ENCODE results near the gene AATF. TPM values are rescaled to one million over a fixed set of nuclear protein-coding genes. Genes with fewer than 3 reads are reported as not detected.

The AATF gene
- polyA plus RNA-seq, 1 donor from 2014 or later = 12.7 TPM

GRCh38 chr17:36977568-36977967, 28.8 kb downstream of the AATF start:
- Histone ChIP-seq H3K27me3 (ENCODE audit: insufficient read depth, low read depth, low read length) (no peaks in the 10 kb centered on the region), H3K36me3 (ENCODE audit: insufficient read depth, low read length) (no peaks in the 10 kb centered on the region), H3K4me3 (ENCODE audit: low read length) (no peak overlapping the region), H3F3A (ENCODE audit: insufficient read depth, low read length, poor library complexity, severe bottlenecking) (no peaks in the 10 kb centered on the region), H3K79me2 (replicated peaks; ENCODE audit: insufficient read depth, low read length) (no peaks in the 10 kb centered on the region), H3K9me2 (ENCODE audit: insufficient read depth, low read length) (no peaks in the 10 kb centered on the region), H2AFZ (ENCODE audit: low read depth, low read length) (no peak overlapping the region), H3K4me2 (ENCODE audit: low read length) (no peak overlapping the region), H4K20me1 (ENCODE audit: insufficient read depth) (no peaks in the 10 kb centered on the region), H3K27ac (ENCODE audit: low read length) (no peak overlapping the region), H3K9me3 (ENCODE audit: low read length) (no peaks in the 10 kb centered on the region), H3K9ac (ENCODE audit: low read length) (no peak overlapping the region)
- no peak for TF ChIP-seq POLR2AphosphoS5 (IDR thresholded peaks at IDR 0.05)
- TF ChIP-seq, protein P1, sequence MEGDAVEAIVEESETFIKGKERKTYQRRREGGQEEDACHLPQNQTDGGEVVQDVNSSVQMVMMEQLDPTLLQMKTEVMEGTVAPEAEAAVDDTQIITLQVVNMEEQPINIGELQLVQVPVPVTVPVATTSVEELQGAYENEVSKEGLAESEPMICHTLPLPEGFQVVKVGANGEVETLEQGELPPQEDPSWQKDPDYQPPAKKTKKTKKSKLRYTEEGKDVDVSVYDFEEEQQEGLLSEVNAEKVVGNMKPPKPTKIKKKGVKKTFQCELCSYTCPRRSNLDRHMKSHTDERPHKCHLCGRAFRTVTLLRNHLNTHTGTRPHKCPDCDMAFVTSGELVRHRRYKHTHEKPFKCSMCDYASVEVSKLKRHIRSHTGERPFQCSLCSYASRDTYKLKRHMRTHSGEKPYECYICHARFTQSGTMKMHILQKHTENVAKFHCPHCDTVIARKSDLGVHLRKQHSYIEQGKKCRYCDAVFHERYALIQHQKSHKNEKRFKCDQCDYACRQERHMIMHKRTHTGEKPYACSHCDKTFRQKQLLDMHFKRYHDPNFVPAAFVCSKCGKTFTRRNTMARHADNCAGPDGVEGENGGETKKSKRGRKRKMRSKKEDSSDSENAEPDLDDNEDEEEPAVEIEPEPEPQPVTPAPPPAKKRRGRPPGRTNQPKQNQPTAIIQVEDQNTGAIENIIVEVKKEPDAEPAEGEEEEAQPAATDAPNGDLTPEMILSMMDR (IDR thresholded peaks at IDR 0.05; ENCODE audit: poor library complexity, severe bottlenecking) = no peak
- no peak for TF ChIP-seq EZH2 (IDR thresholded peaks at IDR 0.05; ENCODE audit: borderline replicate concordance, insufficient read depth, low read length, poor library complexity, severe bottlenecking)
- TF ChIP-seq TAF1 (IDR thresholded peaks at IDR 0.05; ENCODE audit: low read depth) = no peak
- no peak for TF ChIP-seq SMC3 (conservative IDR thresholded peaks at IDR 0.05; ENCODE audit: poor library complexity)
- TF ChIP-seq MXI1 (conservative IDR thresholded peaks at IDR 0.05; ENCODE audit: poor library complexity, severe bottlenecking) = no peak
- TF ChIP-seq EP300 (conservative IDR thresholded peaks at IDR 0.05; ENCODE audit: poor library complexity, severe bottlenecking) = no peak
- TF ChIP-seq RAD21 (conservative IDR thresholded peaks at IDR 0.05) = no peak
- TF ChIP-seq, protein P2, sequence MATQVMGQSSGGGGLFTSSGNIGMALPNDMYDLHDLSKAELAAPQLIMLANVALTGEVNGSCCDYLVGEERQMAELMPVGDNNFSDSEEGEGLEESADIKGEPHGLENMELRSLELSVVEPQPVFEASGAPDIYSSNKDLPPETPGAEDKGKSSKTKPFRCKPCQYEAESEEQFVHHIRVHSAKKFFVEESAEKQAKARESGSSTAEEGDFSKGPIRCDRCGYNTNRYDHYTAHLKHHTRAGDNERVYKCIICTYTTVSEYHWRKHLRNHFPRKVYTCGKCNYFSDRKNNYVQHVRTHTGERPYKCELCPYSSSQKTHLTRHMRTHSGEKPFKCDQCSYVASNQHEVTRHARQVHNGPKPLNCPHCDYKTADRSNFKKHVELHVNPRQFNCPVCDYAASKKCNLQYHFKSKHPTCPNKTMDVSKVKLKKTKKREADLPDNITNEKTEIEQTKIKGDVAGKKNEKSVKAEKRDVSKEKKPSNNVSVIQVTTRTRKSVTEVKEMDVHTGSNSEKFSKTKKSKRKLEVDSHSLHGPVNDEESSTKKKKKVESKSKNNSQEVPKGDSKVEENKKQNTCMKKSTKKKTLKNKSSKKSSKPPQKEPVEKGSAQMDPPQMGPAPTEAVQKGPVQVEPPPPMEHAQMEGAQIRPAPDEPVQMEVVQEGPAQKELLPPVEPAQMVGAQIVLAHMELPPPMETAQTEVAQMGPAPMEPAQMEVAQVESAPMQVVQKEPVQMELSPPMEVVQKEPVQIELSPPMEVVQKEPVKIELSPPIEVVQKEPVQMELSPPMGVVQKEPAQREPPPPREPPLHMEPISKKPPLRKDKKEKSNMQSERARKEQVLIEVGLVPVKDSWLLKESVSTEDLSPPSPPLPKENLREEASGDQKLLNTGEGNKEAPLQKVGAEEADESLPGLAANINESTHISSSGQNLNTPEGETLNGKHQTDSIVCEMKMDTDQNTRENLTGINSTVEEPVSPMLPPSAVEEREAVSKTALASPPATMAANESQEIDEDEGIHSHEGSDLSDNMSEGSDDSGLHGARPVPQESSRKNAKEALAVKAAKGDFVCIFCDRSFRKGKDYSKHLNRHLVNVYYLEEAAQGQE (IDR thresholded peaks at IDR 0.05; ENCODE audit: borderline replicate concordance) = no peak

GRCh38 chr17:36978810-36979564, 30.2 kb downstream of the AATF start:
- Histone ChIP-seq H3K4me3 (ENCODE audit: low read length) (no peak overlapping the region), H3F3A (ENCODE audit: insufficient read depth, low read length, poor library complexity, severe bottlenecking) (no peaks in the 10 kb centered on the region), H2AFZ (ENCODE audit: low read depth, low read length) (no peak overlapping the region), H3K9ac (ENCODE audit: low read length) (no peak overlapping the region), H4K20me1 (ENCODE audit: insufficient read depth) (no peaks in the 10 kb centered on the region), H3K9me2 (ENCODE audit: insufficient read depth, low read length) (no peaks in the 10 kb centered on the region), H3K27me3 (ENCODE audit: insufficient read depth, low read depth, low read length) (no peaks in the 10 kb centered on the region), H3K36me3 (ENCODE audit: insufficient read depth, low read length) (no peaks in the 10 kb centered on the region), H3K4me2 (ENCODE audit: low read length) (no peak overlapping the region), H3K79me2 (replicated peaks; ENCODE audit: insufficient read depth, low read length) (no peaks in the 10 kb centered on the region), H3K27ac (ENCODE audit: low read length) (no peak overlapping the region), H3K9me3 (ENCODE audit: low read length) (no peaks in the 10 kb centered on the region)
- no peak for TF ChIP-seq EZH2 (IDR thresholded peaks at IDR 0.05; ENCODE audit: borderline replicate concordance, insufficient read depth, low read length, poor library complexity, severe bottlenecking)
- TF ChIP-seq TAF1 (IDR thresholded peaks at IDR 0.05; ENCODE audit: low read depth) = no peak
- TF ChIP-seq POLR2AphosphoS5 (IDR thresholded peaks at IDR 0.05) = no peak
- TF ChIP-seq SMC3 (conservative IDR thresholded peaks at IDR 0.05; ENCODE audit: poor library complexity) = no peak
- TF ChIP-seq MXI1 (conservative IDR thresholded peaks at IDR 0.05; ENCODE audit: poor library complexity, severe bottlenecking) = no peak
- TF ChIP-seq, protein P1 (IDR thresholded peaks at IDR 0.05; ENCODE audit: poor library complexity, severe bottlenecking) = no peak
